H1 (cell line): ENCODE data around the gene ERI3. TPM values are rescaled to one million over a fixed set of nuclear protein-coding genes. Genes with fewer than 3 reads are reported as not detected.

ENCODE experiments used
- CTCF ChIA-PET: fragments of 300-600 bp; sonication (Branson Sonifier 250); formaldehyde crosslinking; loops from one replicate; lab custom pipeline; 2021; ENCODE audit not compliant: partially characterized antibody; lab: Charles Lee
- POLR2A ChIA-PET: fragments of 300-600 bp; sonication (Branson Sonifier 250); formaldehyde crosslinking; loops from one replicate; lab custom pipeline; 2021; ENCODE audit warnings: inconsistent platforms; ENCODE audit not compliant: partially characterized antibody; lab: Charles Lee
- DNase-seq, 2 experiments: peaks; one replicate each; pipeline versions ENCODE4 v3.0.0 to v3.0.0-alpha.2; 2010 to 2022; ENCODE audit warnings: low spot score in 2 of 2, low read depth in 1 of 2, mixed read lengths in 1 of 2
- FAIRE-seq: peaks from 2 replicates; lab custom pipeline; 2011; peaks lifted over from hg19 to GRCh38; lab: Jason Lieb, UNC
- H2AFZ ChIP-seq: 2 replicates; pipeline ENCODE4 v1.8.1; 2012; ENCODE audit warnings: low read length, inconsistent platforms
- H2AK5ac ChIP-seq: 2 replicates; pipeline ENCODE4 v1.6.1; 2013; ENCODE audit warnings: low read depth, low read length
- H2BK120ac ChIP-seq: replicated peaks from 2 replicates; pipeline ENCODE3; 2013; ENCODE audit warnings: low read depth, low read length, inconsistent platforms
- H2BK12ac ChIP-seq: 2 replicates; pipeline ENCODE4 v1.6.1; 2013; ENCODE audit warnings: low read depth, low read length
- H2BK15ac ChIP-seq: 2 replicates; pipeline ENCODE4 v1.6.1; 2013; ENCODE audit warnings: low read length
- H2BK20ac ChIP-seq: 2 replicates; pipeline ENCODE4 v1.6.1; 2013; ENCODE audit warnings: low read length
- H2BK5ac ChIP-seq: 2 replicates; pipeline ENCODE4 v1.6.1; 2013; ENCODE audit warnings: low read depth, low read length
- H3K14ac ChIP-seq: 2 replicates; pipeline ENCODE4 v1.6.1; 2013; ENCODE audit warnings: inconsistent platforms; ENCODE audit not compliant: insufficient read length
- H3K18ac ChIP-seq: 2 replicates; pipeline ENCODE4 v1.6.1; 2013; ENCODE audit warnings: low read length; ENCODE audit errors: extremely low read depth
- H3K23ac ChIP-seq: 2 replicates; pipeline ENCODE4 v1.6.1; 2013; ENCODE audit warnings: inconsistent platforms; ENCODE audit not compliant: insufficient read length
- H3K23me2 ChIP-seq: 2 replicates; pipeline ENCODE4 v1.6.1; 2013; ENCODE audit warnings: low read depth, low read length
- H3K27ac ChIP-seq: 2 replicates; pipeline ENCODE4 v1.6.1; 2011; ENCODE audit warnings: low read depth, low read length, inconsistent platforms
- H3K27me3 ChIP-seq, 4 experiments: replicated peaks in 1 of 4; 1 replicate in 1 of 4; 2 replicates in 3 of 4; pipeline versions ENCODE4 v1.6.1 to v1.8.1; 2011 to 2013; ENCODE audit warnings: low read length in 3 of 4, mild to moderate bottlenecking in 3 of 4, inconsistent platforms in 2 of 4, mixed read lengths in 2 of 4, moderate library complexity in 1 of 4; ENCODE audit not compliant: control insufficient read depth in 3 of 4, insufficient read depth in 3 of 4; ENCODE audit errors: extremely low read depth in 1 of 4
- H3K36me3 ChIP-seq, 4 experiments: 2 replicates each; pipeline versions ENCODE4 v1.6.1 to v1.8.1; 2011 to 2013; ENCODE audit warnings: mild to moderate bottlenecking in 4 of 4, low read length in 3 of 4, moderate library complexity in 2 of 4, control low read depth in 1 of 4, inconsistent platforms in 1 of 4; ENCODE audit not compliant: insufficient read depth in 4 of 4, control insufficient read depth in 2 of 4
- H3K4ac ChIP-seq: replicated peaks from 2 replicates; pipeline ENCODE3; 2013; ENCODE audit warnings: low read length, low read depth, mixed read lengths, inconsistent platforms; ENCODE audit not compliant: insufficient read length
- H3K4me1 ChIP-seq, 4 experiments: replicated peaks in 1 of 4; 1 replicate in 1 of 4; 2 replicates in 3 of 4; pipeline versions ENCODE4 v1.6.1 to v1.8.1; 2011 to 2013; ENCODE audit warnings: low read length in 3 of 4, inconsistent platforms in 2 of 4, mixed read lengths in 1 of 4; ENCODE audit not compliant: insufficient read depth in 4 of 4, control insufficient read depth in 3 of 4
- H3K4me2 ChIP-seq, 2 experiments: 2 replicates each; pipeline versions ENCODE4 v1.6.1 to v1.8.1; 2011 to 2013; ENCODE audit warnings: low read depth in 2 of 2, low read length in 2 of 2, control low read depth in 1 of 2, inconsistent platforms in 1 of 2, mild to moderate bottlenecking in 1 of 2; ENCODE audit not compliant: insufficient read depth in 1 of 2
- H3K4me3 ChIP-seq, 4 experiments: fragments of 200-600, 300-600 bp in 1 of 4; sonication (generic), shearing (Covaris generic), sonication (Bioruptor Twin) in 1 of 4; 2 replicates each; pipeline versions ENCODE4 v1.5.1 to v1.8.1; 2011 to 2016; ENCODE audit warnings: low read length in 4 of 4, low read depth in 3 of 4, control low read depth in 2 of 4, inconsistent platforms in 2 of 4, mild to moderate bottlenecking in 2 of 4, mixed read lengths in 1 of 4, moderate library complexity in 1 of 4; ENCODE audit not compliant: insufficient read depth in 2 of 4; ENCODE audit errors: extremely low read depth in 1 of 4
- H3K56ac ChIP-seq: replicated peaks from 2 replicates; pipeline ENCODE3; 2013; ENCODE audit warnings: low read depth, mild to moderate bottlenecking, mixed read lengths, low read length, inconsistent platforms; ENCODE audit not compliant: insufficient read length
- H3K79me1 ChIP-seq: 2 replicates; pipeline ENCODE4 v1.6.1; 2013; ENCODE audit warnings: low read depth, low read length, control low read depth
- H3K79me2 ChIP-seq, 2 experiments: 2 replicates each; pipeline versions ENCODE4 v1.6.1 to v1.8.1; 2012 to 2013; ENCODE audit warnings: low read length in 2 of 2, mild to moderate bottlenecking in 2 of 2, inconsistent platforms in 1 of 2; ENCODE audit not compliant: insufficient read depth in 2 of 2, control insufficient read depth in 1 of 2
- H3K9ac ChIP-seq, 4 experiments: replicated peaks in 1 of 4; 1 replicate in 1 of 4; 2 replicates in 3 of 4; pipeline versions ENCODE4 v1.6.1 to v1.8.1; 2011 to 2013; ENCODE audit warnings: low read depth in 3 of 4, low read length in 3 of 4, control low read depth in 2 of 4, mild to moderate bottlenecking in 2 of 4, moderate library complexity in 2 of 4, inconsistent platforms in 1 of 4; ENCODE audit errors: extremely low read depth in 1 of 4
- H3K9me3 ChIP-seq, 2 experiments: 2 replicates each; pipeline versions ENCODE4 v1.6.1 to v1.8.1; 2012 to 2013; ENCODE audit warnings: mild to moderate bottlenecking in 2 of 2, moderate library complexity in 2 of 2, control low read depth in 1 of 2, inconsistent platforms in 1 of 2, low read depth in 1 of 2, low read length in 1 of 2, mixed read lengths in 1 of 2; ENCODE audit not compliant: insufficient read depth in 2 of 2
- H4K20me1 ChIP-seq, 2 experiments: replicated peaks in 1 of 2; 2 replicates each; pipeline versions ENCODE3 to v1.8.1; 2011 to 2013; ENCODE audit warnings: inconsistent platforms in 2 of 2, low read length in 2 of 2, mild to moderate bottlenecking in 1 of 2; ENCODE audit not compliant: insufficient read depth in 2 of 2, control insufficient read depth in 1 of 2
- H4K5ac ChIP-seq: 2 replicates; pipeline ENCODE4 v1.6.1; 2013; ENCODE audit warnings: low read length, low read depth, mixed read lengths, inconsistent platforms; ENCODE audit not compliant: insufficient read length
- H4K8ac ChIP-seq: 2 replicates; pipeline ENCODE4 v1.8.0; 2013; ENCODE audit warnings: mild to moderate bottlenecking, moderate library complexity, low read length, inconsistent platforms; ENCODE audit not compliant: insufficient read depth; ENCODE audit errors: extremely low read depth
- H4K91ac ChIP-seq: replicated peaks from 2 replicates; pipeline ENCODE3; 2013; ENCODE audit warnings: low read length, mixed read lengths, inconsistent platforms; ENCODE audit not compliant: insufficient read length
- CREB1 ChIP-seq: IDR thresholded peaks from 2 replicates; pipeline ENCODE4 v1.6.1; 2012; ENCODE audit warnings: inconsistent platforms
- POLR2A ChIP-seq, 2 experiments: IDR thresholded peaks; 1 replicate in 1 of 2; 2 replicates in 1 of 2; pipeline ENCODE4 v1.6.1; 2011; ENCODE audit warnings: low read depth in 2 of 2, low read length in 2 of 2, mild to moderate bottlenecking in 2 of 2; ENCODE audit errors: control extremely low read depth in 1 of 2
- RBBP5 ChIP-seq: IDR thresholded peaks from 2 replicates; pipeline ENCODE4 v1.7.1; 2012; ENCODE audit warnings: low read depth, mild to moderate bottlenecking, inconsistent platforms, low read length, moderate library complexity, borderline replicate concordance
- TBP ChIP-seq: IDR thresholded peaks from 2 replicates; pipeline ENCODE4 v1.6.1; 2011; ENCODE audit warnings: low read depth, low read length, improper control_type of control experiment
- TCF12 ChIP-seq: IDR thresholded peaks from 2 replicates; pipeline ENCODE4 v1.6.1; 2011; ENCODE audit warnings: low read depth, mild to moderate bottlenecking, low read length
- WGBS, 2 experiments: shearing (Covaris generic) in 1 of 2; methylation state at CpG; one replicate each; pipeline versions ENCODE4 v1.1.6 to v1.1.7; 2013 to 2015; ENCODE audit warnings: low lambda C conversion rate in 2 of 2, mixed read lengths in 2 of 2, inconsistent platforms in 1 of 2, low coverage in 1 of 2, missing lambda C conversion rate in 1 of 2; ENCODE audit not compliant: insufficient replicate concordance in 2 of 2, insufficient coverage in 1 of 2, insufficient read length in 1 of 2; ENCODE audit errors: extremely low coverage in 1 of 2, missing lambda C conversion rate in 1 of 2; 5-methylcytosine and 5-hydroxymethylcytosine counted together
- polyA plus RNA-seq, 7 experiments: library from polyadenylated mRNA; depleted of rRNA in 3 of 7; stranded (reverse) in 5 of 7; unstranded in 2 of 7; fragments of >200 nt in 5 of 7; fragments of 200-250 nt in 2 of 7; gene quantifications; 1 replicate in 5 of 7; 2 replicates in 1 of 7; 4 replicates in 1 of 7; pipeline versions ENCODE4 v1.2.1 to v1.2.3, GENCODE V29; 2011 to 2013; ENCODE audit warnings: missing spikeins in 2 of 7, mixed read lengths in 2 of 7
- total RNA-seq: library from RNA; stranded (reverse); fragmentation: NEBNext Ultra II Directional; extraction: Animal tissue kit (Norgen Biotek cat#: 25700); gene quantifications from 2 replicates; pipeline ENCODE4 v1.2.1, GENCODE V29; 2021

ERI3 gene
- total and polyA plus RNA-seq, 2 of the 8 experiments (the other 6 are each of a cell fraction or from before 2014, with no cell fraction given), result 81.1 to 199 TPM

DNA sequence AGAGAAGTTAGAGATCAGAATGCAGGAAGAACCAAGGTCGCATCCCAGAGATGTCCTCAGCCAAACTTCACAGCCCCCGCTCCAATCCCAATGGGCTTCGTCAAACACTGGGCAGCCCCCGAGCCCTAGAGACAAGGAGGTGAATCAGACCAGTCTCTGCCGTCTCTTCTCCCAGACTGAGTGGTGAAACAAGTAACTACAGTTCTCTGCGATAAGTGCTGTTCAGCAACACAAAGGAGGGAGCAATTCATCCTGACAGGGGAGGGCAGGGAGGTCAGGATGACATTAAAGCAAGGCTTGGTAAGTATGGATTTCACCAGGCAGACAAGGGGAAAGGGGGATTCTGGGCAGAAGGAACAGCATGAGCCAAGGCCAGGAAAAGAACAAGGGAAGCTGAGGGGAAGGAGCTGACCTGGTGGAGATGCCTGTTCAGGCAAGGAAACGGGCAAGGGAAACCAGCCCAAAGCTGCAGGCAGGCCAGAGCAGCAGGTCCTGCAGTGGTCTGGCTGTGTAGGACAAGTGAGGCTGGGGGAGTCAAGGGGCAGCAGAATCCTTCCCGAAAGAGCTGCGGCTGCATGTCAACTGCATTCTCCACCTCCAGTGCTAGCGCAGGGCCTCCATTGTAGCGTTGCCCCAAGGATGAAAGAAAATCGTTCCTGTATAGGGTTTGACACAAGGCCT, 13.6 kb upstream of the ERI3 start:
- H2BK15ac ChIP-seq, result peak overlapping the region; percentile 89
- H2BK12ac ChIP-seq, result peak overlapping the region; percentile 40; the same call in 1 of the 2 replicates
- no peaks in the 10 kb centered on the region for H3K9me3 ChIP-seq
- H3K4me2 ChIP-seq, result peak overlapping the region in 1 of 2 experiments; percentile 48; a peak in 1 of 4 replicates
- H3K56ac ChIP-seq, result no peak overlapping the region
- DNase-seq (no peak), FAIRE-seq (peak; percentile 7)
- ChIA-PET POLR2A (interaction anchor here (0.6 to 1.6 kb wide), 2 partner anchors 9 to 263 kb away, joined by 3 read pairs; no protein-coding TSS in a partner anchor), CTCF (interaction anchor here (1.8 to 5.9 kb wide), 3 partner anchors 10 to 203 kb away, joined by 5 to 35 read pairs (median 5); no protein-coding TSS in a partner anchor)
- no peak overlapping the region for H4K8ac ChIP-seq
- H3K27me3 ChIP-seq, result peaks cover 0 to 2% (median 0%) of the 10 kb centered on the region in 4 experiments; a peak in 3 of 7 replicates
- H2BK5ac ChIP-seq, result peak overlapping the region; percentile 77; the same call in 1 of the 2 replicates
- no peak overlapping the region for H2BK20ac ChIP-seq
- no peak overlapping the region for H3K4me3 ChIP-seq
- H3K23me2 ChIP-seq, result no peaks in the 10 kb centered on the region
- no peak overlapping the region for H4K5ac ChIP-seq
- no peak overlapping the region for H2BK120ac ChIP-seq
- H3K14ac ChIP-seq, result no peak overlapping the region
- peak overlapping the region; percentile 9; the same call in 1 of the 2 replicates for H3K18ac ChIP-seq
- H2AK5ac ChIP-seq, result no peak overlapping the region
- no peaks in the 10 kb centered on the region for H3K79me1 ChIP-seq
- no peaks in the 10 kb centered on the region for H4K20me1 ChIP-seq
- H3K4me1 ChIP-seq, result peaks cover 0 to 7% (median 4%) of the 10 kb centered on the region in 4 experiments; a peak in 6 of 7 replicates
- no peaks in the 10 kb centered on the region for H3K79me2 ChIP-seq
- no peak overlapping the region for H3K27ac ChIP-seq
- H4K91ac ChIP-seq, result no peak overlapping the region
- no peak overlapping the region; a peak in 1 of 7 replicates for H3K9ac ChIP-seq
- peak overlapping the region; percentile 62; the same call in 1 of the 2 replicates for H2AFZ ChIP-seq
- H3K23ac ChIP-seq, result no peak overlapping the region
- H3K4ac ChIP-seq, result no peak overlapping the region
- no peak for TF ChIP-seq CREB1
- TF ChIP-seq RBBP5, result no peak
- TF ChIP-seq TBP, result peak; percentile 25; the same call in 1 of the 2 replicates
- TF ChIP-seq TCF12, result no peak
- TF ChIP-seq POLR2A (IDR thresholded peaks at IDR 0.05; ENCODE audit: control extremely low read depth in 1 of 2, low read depth in 2 of 2, low read length in 2 of 2), result no peak
- 86% methylated on average over 12 of the region's 12 CpGs; no CpG with 5 or more reads in 1 of the 2 experiments for WGBS, 2 experiments
- H3K36me3 ChIP-seq, result no peaks in the 10 kb centered on the region
